HG02623 (cell line): ENCODE results near the gene LSM14A.

Source experiments
- ATAC-seq: cut with Tn5 transposase; IDR thresholded peaks from one replicate; pipeline ENCODE4 v1.9.1; 2021; ENCODE audit warnings: moderate library complexity; ENCODE audit not compliant: unreplicated experiment

Gene LSM14A

DNA sequence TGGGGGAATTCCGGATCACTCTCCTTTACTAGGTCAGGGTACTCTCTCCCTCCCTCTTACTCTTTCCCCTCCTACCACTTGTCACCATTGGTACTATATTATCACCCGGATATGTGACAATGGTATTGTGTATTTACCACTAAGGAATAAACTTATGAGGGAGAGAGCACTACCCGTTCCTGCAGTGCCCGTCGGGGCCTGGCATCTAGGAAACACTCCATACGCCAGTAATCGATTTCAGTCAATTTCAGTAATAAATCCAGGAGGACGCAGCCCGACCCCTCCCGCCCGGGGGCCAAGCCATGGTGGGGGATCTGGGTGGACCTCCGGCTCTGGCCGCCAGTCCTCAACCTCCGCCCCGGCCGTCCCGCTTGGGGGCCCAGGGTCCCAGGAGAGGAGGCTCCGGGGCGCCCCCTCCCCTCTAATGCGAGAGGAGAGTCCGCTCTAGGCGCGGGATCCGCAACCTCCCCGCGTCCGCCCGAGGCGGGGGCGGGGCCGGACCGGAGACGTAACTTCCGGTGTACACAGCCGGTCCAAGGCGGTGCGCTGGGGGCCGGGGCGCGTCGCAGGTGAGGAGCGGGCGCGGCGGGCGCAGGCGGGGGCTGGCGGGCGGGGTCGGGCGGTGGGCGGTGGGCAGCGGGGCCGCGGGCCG lies 81.9 kb downstream of the LSM14A start, which contains the start of gene GARRE1:
TSS of gene GARRE1 (plus strand) at position 509 of the 652 bp plus-strand sequence. CDS start 45,920 bp downstream, outside the sequence.
- ATAC-seq, result peak; percentile 90

DNA sequence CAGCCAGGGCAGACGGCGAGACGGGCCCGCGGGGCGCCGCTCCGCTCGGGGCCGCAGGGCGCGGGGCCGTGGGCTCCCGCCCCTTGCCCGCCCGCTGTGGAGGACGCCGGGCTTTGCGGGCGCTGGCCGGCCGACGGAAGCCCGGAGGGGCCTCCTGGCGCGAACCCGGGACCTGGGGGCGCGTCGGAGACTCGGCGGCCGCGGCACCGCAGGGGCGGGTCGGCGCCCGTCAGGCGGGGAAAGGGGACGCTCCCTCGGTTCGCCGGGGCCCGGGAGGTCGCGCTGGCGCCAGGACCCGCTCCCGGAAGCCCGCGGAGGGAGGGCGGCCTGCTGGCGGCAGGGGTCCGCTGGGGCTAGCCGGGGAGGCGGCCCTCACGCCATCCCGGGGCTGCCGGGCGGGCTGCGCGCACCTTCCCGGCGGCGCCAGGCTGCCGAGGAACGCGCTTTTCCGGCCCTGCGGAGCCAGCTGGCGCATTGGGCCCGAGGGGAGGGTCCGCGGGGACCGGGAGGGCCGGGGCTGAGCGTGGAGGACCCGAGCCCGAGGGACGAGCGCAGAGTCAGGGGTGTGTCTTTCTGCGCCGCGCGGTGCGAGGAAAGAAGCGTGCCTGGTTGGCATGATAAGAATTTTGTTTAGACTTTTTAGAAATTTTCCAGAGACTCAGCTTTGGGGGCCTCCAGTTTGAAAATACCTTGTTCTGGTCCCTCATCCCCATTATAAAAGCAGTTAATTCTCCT lies 82.6 kb downstream of the LSM14A start:
- ATAC-seq, result peak; percentile 41

DNA sequence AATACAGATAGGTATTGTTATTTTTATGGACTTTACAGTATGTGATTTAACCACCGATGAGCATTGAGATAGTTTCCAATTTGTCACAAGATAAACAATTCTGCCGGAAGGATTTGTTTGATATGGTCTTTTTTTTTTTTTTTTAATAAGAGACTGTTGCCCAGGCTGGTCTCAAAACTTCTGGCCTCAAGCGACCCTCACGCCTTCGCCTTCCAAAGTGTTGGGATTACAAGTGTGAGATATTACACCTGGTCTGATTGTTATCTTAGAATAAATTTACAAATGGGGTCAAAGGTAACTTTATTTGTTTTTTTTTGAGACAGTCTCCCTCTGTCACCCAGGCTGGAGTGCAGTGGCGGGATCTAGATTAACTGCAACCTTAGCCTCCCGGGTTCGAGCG lies 83.2 kb downstream of the LSM14A start:
- ATAC-seq, result no peak

DNA sequence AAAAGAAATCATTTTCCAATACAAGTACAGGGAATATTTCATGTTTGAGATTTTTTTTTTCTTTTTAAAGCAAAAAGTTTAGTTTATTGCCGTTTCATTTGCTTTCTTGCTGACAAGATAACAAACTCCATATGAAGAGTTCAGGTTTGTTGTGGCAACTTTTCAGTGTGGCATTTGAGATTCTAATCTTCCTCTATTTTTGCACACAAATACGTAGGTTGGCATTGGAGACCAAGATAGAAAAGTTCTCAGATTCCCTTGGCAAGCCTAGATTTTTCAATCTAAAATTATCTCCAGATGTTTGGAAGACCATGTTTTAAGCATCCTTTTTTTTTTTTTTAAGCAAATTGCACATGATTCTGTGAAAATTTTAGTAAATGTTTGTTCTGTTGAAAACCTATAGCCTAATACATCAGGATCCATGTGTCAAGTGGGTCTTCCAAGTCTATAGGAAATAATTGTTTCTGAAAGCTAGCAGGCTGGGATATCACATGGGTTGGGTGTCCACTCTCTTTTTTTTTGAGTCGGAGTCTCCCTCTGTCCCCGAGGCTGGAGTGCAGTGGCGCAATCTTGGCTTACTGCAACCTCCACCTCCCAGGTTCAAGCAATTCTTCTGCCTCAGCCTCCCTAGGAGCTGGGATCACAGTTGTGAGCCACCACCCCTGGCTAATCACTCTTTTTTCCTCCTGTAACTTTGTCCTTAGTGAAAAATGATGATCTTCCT lies 84.7 kb downstream of the LSM14A start:
- no peak for ATAC-seq

DNA sequence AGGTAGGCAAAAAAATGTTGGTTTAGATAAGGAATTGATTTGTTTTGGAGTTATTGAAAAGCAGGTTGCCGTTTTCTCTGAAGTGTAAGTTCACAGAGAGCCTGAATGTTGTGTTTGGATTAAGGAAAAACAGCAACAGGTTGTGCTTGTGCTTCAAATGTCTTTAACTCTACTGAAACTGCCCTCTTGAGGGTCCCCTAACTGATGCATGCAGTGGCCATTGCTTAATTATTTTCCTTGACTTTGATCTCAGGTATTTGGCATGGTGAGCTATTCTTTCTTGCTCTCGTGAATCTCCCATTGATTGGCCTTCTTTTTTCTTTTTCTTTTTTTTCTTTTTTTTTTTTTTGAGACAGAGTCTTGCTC lies 85.2 kb downstream of the LSM14A start:
- no peak for ATAC-seq

DNA sequence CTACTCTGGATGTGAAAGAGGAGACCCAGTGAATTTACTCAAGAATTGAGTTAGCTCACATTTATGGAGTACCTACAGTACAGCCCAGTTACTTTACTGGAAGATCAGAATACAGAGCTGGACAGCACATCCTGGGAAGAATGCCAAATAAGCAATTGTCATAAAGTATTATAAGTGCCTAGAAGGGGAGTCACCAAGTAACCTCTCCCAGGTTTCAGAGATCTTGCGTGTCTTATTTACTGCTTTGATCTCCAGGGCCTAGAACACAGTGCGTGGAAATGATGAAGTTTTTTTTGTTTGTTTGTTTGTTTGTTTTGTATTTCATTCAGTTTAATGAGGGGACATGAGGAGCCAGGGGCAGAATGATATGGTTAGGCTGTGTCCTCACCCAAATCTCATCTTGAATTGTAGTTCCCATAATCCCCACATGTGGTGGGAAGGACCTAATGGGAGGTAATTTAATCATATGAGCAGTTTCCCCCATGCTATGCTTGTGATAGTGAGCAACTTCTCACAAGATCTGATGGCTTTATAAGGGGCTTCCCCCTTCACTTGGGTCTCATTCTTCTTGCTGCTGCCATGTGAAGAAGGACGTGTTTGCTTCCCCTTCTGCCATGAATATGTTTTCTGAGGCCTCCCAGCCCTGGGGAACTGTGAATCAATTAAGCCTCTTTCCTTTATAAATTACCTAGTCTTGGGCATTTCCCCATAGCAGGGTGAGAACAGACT lies 87.2 kb downstream of the LSM14A start:
- no peak for ATAC-seq

DNA sequence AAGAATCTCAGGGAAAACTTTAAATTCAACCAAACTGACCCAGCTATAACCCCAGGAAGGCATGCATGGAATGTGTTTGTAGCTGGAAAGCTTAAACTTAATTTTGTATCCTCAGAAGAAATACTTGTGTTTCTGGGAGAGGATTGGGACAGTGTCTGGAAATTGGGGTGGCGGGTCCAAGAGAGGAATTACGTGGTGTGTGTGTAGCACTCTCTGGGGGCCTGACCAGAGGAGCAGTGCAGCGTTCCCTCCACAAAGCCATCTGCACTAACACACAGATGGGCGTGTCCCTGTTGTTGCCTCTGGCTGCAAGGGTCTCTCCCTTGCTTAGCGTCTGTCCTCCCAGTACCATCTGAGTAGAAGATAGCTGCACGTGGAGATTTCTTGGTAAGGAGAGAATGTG lies 88.5 kb downstream of the LSM14A start:
- ATAC-seq, result no peak

DNA sequence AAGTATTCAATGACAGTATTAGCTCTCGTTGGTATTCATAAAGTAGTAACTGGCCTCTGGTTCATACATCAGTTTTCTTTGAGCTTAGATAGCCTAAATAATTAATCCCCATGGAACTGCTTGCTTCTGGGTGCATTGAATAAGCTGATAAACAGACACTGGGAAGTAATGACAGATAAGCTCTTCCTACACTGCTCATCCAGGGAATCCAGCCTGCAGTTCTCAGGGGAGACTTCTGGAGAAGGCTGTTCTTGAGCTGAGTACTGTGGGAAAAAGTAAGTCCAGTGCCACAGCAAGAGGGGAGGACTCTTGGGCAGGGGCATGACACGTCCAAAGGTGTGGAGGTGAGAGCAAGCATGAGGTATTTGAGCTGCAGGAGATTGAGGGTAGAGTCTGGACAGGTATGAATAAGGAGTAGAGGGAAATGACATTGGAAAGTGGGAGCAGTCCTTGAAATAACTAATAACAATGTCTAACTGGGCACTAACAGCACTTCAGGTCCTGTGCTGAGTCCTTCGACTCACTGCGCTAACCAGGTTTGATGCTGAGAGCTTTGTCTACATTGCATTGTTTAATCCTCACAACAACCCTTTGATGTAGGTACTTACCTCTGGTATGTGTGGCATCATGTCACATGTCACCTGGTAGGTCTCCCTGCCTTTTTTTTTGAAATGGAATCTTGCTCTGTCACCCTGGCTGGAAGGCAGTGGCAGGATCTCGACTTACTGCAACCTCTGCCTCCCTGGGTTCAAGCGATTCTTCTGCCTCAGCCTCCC lies 89.2 kb downstream of the LSM14A start:
- no peak for ATAC-seq

DNA sequence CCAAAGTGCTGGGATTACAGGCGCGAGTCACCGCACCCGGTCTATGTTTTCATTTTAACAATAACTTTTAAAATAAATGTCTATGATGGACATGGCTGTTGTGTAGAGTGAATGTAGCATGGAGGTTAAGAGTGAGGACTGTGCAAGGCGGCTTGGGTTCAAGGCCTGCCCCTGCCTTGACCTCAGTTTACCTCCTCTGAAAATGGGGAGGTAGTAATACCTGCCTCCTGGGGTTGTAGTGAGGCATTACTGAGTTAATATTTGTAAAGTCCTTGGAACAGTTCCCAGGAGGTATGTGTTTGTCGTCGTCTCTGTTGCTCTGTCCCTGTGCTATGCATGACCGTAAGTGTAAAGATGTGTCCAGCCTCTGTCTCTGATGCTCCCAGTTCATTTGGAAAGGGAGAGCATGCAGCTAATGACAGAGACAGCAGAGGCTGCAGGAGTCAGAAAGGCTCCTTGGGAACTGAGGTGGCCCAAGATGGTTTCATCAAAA lies 91.5 kb downstream of the LSM14A start:
- no peak for ATAC-seq

DNA sequence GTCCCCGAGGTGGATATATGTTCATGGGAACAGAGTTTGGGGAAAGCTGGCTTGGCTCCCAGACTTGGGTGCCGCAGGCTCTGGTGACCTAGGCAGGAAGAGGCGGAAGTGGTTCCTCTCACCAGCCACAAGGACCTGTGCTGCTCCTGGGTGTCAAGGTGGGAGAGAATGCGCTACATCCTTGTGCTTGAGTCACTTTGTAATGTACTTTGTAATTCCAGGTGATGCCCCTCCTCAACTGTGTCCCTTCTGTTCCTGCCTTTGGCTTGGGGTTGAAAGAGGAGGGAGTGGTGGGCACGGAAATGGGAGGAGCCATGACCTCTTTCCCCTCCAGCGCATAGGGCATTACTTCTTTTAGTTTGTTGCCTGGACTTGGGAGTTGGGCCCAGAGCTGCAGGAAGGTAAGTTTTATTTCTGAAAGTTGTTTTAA lies 92.9 kb downstream of the LSM14A start:
- no peak for ATAC-seq

DNA sequence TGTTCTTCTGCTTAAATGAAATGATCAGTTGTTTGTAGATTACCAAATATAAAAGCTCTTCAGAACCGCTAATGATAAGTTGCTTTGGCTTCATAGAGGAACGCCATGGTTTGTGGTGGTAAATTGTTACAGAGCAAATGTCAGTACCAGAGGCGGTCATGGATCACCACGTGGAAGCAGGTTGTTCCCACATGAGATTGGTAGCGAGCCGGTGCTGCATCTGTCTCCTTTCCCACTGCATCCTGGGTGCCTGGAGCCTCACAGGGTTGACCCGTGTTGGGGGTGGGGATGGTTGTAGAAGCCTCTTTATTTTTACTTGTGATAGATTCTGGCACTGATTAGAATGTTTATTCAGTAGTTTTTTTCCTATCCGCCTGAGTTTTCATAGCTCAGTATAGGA lies 96.8 kb downstream of the LSM14A start:
- no peak for ATAC-seq

DNA sequence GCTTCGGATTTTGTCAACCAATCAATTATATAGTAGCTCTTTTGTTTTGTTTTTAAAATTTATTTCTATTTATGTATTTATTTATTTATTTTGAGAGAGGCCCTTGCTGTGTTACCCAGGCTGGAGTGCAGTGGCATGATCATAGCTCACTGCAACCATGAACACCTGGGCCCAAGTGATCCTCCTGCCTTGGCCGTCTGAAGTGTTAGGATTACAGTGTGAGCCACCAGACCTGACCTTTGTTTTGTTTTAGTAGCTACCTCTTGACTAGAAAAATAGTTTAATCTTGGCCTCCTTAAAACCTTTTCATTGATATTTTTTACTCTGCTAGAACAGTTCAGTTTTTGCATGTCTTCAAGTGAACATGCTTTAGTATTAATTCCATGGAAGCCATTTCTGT lies 97.2 kb downstream of the LSM14A start:
- ATAC-seq, result no peak

DNA sequence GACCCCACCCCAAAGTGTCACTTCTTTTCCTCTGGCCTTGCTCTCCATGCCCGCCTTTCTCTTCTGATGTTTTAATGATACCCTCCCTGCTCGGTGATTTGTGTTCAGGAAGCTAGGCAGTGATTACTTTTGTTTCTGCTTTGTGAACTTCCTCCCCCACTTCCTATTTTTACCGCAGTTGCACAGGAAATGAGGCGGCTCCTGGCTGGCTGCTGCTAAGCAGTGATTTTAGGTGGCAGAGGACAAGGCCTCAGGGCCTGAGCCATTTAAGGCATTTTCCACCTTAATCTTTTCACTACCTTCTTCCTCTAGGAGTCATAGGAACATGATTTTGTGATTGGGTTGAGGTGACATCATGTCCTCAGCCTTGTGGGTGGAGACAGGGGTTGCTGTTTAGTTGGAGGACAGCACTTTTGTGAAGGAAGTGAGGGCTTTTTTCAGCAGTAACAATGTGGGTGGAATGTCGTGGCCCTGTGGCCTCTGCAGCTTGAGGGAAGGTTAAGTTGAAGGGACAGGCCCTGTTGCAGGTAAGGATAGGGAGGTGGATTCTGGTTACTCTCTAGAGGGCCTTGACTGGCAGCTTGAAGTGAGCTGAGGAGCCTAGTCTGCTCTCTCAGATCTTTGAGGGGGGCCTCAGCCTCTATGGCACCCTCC lies 97.8 kb downstream of the LSM14A start:
- ATAC-seq, result peak; percentile 68

DNA sequence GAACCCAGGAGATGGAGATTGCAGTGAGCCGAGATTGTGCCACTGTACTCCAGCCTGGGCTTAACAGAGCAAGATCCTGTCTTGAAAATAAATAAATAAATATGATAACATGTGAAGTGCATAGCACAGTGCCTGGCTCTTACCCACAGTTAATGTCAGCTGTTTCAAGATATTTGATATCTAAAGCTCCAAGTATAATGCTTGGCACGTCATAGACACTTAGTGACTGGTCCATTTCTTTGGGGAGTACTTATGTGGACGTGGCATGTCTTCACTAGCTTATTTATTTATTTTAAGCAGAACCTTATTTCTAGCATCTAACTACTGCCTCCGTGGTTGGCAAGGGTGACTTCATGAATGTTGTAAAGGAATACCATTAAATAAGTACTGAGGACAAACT lies 100.8 kb downstream of the LSM14A start:
- no peak for ATAC-seq

DNA sequence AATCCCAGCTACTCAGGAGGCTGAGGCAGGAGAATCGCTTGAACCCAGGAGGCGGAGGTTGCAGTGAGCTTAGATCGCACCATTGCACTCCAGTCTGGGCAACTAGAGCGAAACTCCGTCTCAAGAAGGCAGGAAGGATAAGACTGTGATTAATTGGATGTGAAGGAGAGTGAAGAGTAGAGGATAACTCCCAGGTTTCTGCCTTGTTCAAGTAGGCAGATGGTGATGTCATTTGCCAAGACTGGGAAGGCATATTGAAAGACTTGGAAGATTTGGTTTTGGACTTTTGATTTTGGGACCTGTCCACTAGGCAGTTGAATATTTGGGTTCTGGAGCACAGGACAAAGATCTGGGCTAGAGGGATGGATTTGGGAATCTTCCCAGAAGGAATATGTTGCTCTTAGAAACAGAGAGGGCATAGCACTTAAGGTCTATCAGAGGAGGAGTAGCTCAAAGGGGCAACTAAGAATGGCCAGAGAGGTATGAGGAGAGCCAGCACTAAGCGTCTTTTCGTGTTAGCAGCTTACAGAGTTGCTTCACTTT lies 102.1 kb downstream of the LSM14A start:
- no peak for ATAC-seq

DNA sequence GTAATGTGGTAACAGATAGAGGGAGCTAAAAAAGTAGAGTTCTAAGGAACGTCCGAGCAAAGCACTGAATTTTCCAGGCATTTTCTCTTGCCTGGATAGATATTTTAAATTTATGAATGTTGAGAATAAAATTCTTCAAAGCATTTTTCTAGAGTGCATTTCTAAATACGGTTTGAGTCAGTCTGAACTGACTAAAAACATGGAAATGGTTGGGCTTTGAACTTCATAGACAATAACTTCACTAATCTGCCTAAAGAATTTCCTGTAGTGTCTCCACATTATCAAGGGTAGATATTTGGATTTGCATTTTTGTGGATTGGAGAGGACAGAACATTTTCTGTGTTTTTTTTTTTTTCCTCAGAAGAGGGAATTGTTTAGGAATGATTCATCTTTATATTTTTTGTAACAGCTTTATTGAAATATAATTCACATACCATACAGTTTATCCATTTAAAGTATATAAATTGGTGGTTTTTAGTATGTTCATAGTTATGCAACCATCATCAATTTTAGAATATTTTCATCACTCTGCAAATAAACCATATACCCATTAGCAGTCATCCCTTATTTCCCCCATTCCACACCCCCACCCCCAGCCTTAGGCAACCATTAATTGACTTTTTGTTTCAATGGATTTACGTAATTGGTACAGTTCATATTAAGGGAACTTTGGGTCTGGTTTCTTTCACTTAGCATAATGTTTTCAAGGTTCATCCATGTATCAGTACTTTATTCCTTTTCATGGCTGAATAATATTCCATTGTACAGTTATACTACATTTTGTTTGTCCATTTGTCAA lies 102.7 kb downstream of the LSM14A start:
- ATAC-seq, result no peak

DNA sequence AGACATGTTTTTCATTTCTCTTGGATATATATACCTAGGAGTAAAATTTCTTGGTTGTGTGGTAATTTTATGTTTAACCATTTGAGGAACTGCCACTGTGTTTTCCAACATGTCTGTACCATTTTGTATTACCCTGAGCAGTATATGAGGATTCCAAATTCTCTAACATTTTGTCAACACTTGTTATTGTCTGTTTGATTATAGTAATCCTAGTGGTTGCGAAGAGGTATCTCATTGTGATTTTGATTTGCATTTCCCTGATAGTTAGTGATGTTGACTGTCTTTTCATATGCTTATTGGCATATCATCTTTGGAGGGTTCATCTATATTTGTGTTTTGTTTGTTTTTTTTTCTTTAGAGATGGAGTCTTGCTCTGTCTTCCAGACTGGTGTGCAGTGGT lies 103.4 kb downstream of the LSM14A start:
- no peak for ATAC-seq

DNA sequence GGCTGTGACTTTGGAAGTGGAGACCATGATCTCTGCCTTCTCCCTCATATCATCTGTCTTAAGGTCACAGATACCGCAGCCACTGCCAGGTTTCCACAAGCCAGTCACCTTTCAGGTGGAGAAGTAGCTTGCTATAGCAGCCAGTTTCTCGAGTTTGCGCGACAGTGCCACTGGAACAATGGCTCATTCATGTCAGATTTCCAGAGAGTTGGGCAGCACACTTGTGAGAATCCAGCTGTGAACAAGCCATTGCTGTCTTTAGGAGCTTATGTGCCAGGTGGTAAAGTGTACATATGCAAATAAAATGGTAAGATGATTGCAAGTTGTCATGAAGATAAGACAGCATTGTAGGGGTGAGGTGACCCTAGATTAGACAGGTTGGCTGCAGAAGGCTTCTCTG lies 104.3 kb downstream of the LSM14A start:
- ATAC-seq, result no peak

DNA sequence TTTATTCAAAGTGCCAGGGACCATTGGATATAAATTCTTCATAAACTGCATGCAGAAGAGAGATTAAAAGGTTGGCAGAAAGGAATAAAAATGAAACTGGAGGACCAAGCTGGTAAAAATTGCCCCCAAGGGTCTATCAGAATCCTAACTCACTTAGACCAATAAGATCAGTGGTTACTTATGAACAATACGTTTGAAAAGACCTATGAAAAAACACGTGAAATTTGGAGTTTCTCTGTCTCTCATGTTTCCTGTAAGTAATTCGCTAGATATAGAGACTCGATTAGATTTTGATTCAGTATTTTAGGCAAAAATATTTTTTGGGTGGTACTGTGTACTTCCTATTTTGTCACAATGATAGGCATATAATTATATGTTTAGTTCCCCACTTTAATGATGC lies 104.9 kb downstream of the LSM14A start:
- ATAC-seq, result no peak
